Esophagus squamous epithelium (tissue), 5 donors: ENCODE measurements around the gene PATL1. TPM values are rescaled to one million over a fixed set of nuclear protein-coding genes. Genes with fewer than 3 reads are reported as not detected.

Experiments
- DNase-seq: peaks from one replicate; lab custom pipeline; 2025; lab: John Stamatoyannopoulos, UW
- H3K27ac ChIP-seq, 4 donors: fragments of 200-600 bp; sonication (generic); one replicate each; pipeline ENCODE4 v1.5.1; 2016 to 2019; ENCODE audit warnings: mild to moderate bottlenecking in 1 of 4
- H3K27me3 ChIP-seq, 4 donors: fragments of 200-600 bp; sonication (generic); 1 replicate in 3 of 4; 2 replicates in 1 of 4; pipeline versions ENCODE4 v1.5.1 to v1.6.0; 2017 to 2021; ENCODE audit warnings: antibody characterized with exemption in 1 of 4
- H3K36me3 ChIP-seq, 3 donors: fragments of 200-600 bp; sonication (generic); one replicate each; pipeline ENCODE4 v1.5.1; 2016 to 2019
- H3K4me1 ChIP-seq, 3 donors: fragments of 200-600 bp; sonication (generic); one replicate each; pipeline ENCODE4 v1.5.1; 2017 to 2019
- H3K4me3 ChIP-seq, 4 donors: fragments of 200-600 bp; sonication (generic); 1 replicate in 3 of 4; 2 replicates in 1 of 4; pipeline ENCODE4 v1.5.1; 2016 to 2019; ENCODE audit warnings: mild to moderate bottlenecking in 2 of 4, moderate library complexity in 1 of 4
- H3K9me3 ChIP-seq, 3 donors: fragments of 200-600 bp; sonication (generic); one replicate each; pipeline ENCODE4 v1.5.1; 2016 to 2019
- POLR2A ChIP-seq, 4 donors: fragments of 450-650 bp; IDR thresholded peaks; one replicate each; pipeline ENCODE4 v1.6.1; 2017; ENCODE audit warnings: antibody characterized with exemption in 4 of 4, mild to moderate bottlenecking in 4 of 4, moderate library complexity in 3 of 4
- WGBS, 2 donors: methylation state at CpG; one replicate each; pipeline ENCODE4 v1.1.5; 2018; 5-methylcytosine and 5-hydroxymethylcytosine counted together
- intact Hi-C: fragments of 100-400 bp; cut with DNase I; formaldehyde crosslinking; loops from one replicate; pipeline ENCODE4 v1.15.0; 2022
- total RNA-seq, 4 donors: library from RNA; depleted of rRNA; stranded (reverse); fragments of >200 nt; gene quantifications; one replicate each; pipeline ENCODE4 v1.1.0, GENCODE V29; 2016
- TF ChIP-seq, protein P1 (sequence below), 6 experiments: fragments of 450-650 bp in 4 of 6; fragments of 200-600 bp in 2 of 6; sonication (generic) in 2 of 6; IDR thresholded peaks; one replicate each; pipeline ENCODE4 v1.5.1; 2016 to 2019; ENCODE audit warnings: antibody characterized with exemption in 6 of 6, mild to moderate bottlenecking in 4 of 6, moderate library complexity in 4 of 6
- donor health status: DM: yes; HTN: yes; CAD: no.

The PATL1 gene
- total RNA-seq, 4 donors from 2014 or later: 11.2 to 17.9 (median 15.3) TPM

DNA sequence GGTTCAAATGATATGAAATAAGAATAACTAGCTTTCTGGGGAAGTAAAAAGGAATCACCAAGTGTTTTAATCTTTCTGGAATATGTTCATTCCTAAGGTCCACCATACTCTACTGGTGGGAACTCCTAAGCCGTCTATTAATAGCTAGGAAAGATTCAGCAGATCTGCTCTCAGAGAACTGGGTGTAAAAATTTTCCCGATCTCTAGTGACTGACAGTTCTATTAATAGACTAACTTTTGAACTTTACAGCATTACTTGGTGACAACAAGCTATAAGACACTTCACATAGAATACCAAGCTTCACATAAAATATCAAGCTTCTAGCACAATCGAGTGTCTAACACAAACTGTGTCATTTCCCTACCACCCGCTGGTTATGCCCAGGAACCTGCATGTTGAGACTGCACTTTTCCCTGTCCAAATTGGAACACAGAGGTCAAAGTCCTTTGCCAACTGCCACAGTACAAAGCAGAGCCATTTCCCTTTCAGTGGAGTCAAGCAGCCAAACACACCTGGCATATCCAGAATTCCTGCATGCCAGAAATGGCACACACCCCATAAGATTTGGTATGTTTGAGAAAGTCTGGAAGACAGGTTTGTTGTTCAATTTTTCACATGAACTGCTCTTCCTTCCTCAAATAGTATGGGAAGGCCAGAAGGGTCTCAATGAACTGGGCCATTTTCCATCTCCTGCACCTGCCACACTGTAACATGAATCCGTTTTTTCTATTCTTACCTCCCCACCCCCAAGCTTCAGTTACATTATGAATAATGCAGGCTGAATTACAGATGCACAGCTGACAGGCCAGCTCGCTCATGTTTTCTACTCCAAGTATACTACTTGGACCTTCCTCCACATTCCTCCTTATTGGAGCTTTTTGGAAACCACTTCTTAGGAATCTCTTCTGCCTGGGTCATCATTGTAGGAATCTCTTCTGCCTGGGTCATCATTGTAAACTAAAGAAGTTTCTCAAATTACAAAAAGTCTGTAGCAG lies 57.0 kb downstream of the PATL1 start:
- Histone ChIP-seq H3K36me3 (peaks cover 7 to 39% (median 30%) of the 10 kb centered on the region in 3 donors), H3K27ac (peak overlapping the region; percentile 12 to 65 (median 34)), H3K4me1 (peaks cover 25 to 52% (median 36%) of the 10 kb centered on the region in 3 donors), H3K27me3 (no peaks in the 10 kb centered on the region), H3K9me3 (no peaks in the 10 kb centered on the region), H3K4me3 (no peak overlapping the region)
- no peak for DNase-seq
- TF ChIP-seq, protein P1, sequence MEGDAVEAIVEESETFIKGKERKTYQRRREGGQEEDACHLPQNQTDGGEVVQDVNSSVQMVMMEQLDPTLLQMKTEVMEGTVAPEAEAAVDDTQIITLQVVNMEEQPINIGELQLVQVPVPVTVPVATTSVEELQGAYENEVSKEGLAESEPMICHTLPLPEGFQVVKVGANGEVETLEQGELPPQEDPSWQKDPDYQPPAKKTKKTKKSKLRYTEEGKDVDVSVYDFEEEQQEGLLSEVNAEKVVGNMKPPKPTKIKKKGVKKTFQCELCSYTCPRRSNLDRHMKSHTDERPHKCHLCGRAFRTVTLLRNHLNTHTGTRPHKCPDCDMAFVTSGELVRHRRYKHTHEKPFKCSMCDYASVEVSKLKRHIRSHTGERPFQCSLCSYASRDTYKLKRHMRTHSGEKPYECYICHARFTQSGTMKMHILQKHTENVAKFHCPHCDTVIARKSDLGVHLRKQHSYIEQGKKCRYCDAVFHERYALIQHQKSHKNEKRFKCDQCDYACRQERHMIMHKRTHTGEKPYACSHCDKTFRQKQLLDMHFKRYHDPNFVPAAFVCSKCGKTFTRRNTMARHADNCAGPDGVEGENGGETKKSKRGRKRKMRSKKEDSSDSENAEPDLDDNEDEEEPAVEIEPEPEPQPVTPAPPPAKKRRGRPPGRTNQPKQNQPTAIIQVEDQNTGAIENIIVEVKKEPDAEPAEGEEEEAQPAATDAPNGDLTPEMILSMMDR (IDR thresholded peaks at IDR 0.05): no peak
- TF ChIP-seq POLR2A (IDR thresholded peaks at IDR 0.05): no peak
- intact Hi-C loops: loop anchor here (5.0 kb wide), 1 partner anchor 55 kb away; the partner anchor contains the start of gene PATL1
- WGBS, 2 donors: 35 to 43% methylated on average over 6 of the region's 6 CpGs

DNA sequence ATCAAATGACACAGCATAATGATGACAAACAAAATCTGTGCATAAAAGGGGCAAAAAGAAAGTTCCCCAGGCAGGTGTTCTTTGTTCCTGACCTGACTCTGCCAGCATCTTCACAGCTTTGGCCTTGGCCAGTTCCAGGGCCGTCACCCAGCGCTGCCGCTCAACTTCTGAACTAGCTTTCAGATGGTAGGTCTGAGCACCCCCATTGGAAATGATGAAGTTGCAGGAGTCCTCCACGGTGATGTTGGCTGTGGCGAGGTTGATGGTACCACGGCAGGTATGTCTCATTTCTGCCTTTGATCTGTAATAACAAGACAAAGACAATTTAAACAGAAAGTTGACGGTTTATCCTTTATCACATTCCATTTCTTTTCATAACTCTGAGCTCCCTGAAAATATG lies 58.5 kb downstream of the PATL1 start:
- H3K36me3 ChIP-seq: peaks cover 8 to 55% (median 44%) of the 10 kb centered on the region in 3 donors
- no peaks in the 10 kb centered on the region for H3K27me3 ChIP-seq
- no peak for TF ChIP-seq POLR2A (IDR thresholded peaks at IDR 0.05)
- TF ChIP-seq, protein P1 (IDR thresholded peaks at IDR 0.05): no peak
- DNase-seq: no peak
- 86 to 90% methylated on average over 7 of the region's 7 CpGs for WGBS, 2 donors
- H3K4me3 ChIP-seq: no peak overlapping the region
- intact Hi-C loops: loop anchor here (5.0 kb wide), 1 partner anchor 57 kb away; the partner anchor contains the start of gene PATL1
- peaks cover 25 to 46% (median 36%) of the 10 kb centered on the region in 3 donors for H3K4me1 ChIP-seq
- H3K9me3 ChIP-seq: no peaks in the 10 kb centered on the region
- no peak overlapping the region for H3K27ac ChIP-seq

- 94 to 95% methylated on average over 6 of the region's 6 CpGs for WGBS, 2 donors
- no peak overlapping the region for H3K4me3 ChIP-seq
- H3K36me3 ChIP-seq: peaks cover 11 to 79% (median 54%) of the 10 kb centered on the region in 3 donors
- H3K9me3 ChIP-seq: no peaks in the 10 kb centered on the region
- no peaks in the 10 kb centered on the region for H3K27me3 ChIP-seq
- H3K27ac ChIP-seq: no peak overlapping the region
- no peak for DNase-seq
- intact Hi-C loops: no loop called here
- TF ChIP-seq POLR2A (IDR thresholded peaks at IDR 0.05): no peak
- TF ChIP-seq, protein P1 (IDR thresholded peaks at IDR 0.05): no peak
- peaks cover 11 to 25% (median 18%) of the 10 kb centered on the region in 3 donors for H3K4me1 ChIP-seq
Observed at GRCh38 chr11:59607703-59608454, 61.0 kb downstream of the PATL1 start.

GRCh38 chr11:59602432-59602831 lies 66.4 kb downstream of the PATL1 start:
- DNase-seq: no peak
- Histone ChIP-seq H3K27me3 (no peaks in the 10 kb centered on the region), H3K9me3 (no peaks in the 10 kb centered on the region), H3K4me1 (no peaks in the 10 kb centered on the region), H3K27ac (no peak overlapping the region), H3K4me3 (no peak overlapping the region), H3K36me3 (peaks cover 17 to 100% (median 48%) of the 10 kb centered on the region in 3 donors)
- TF ChIP-seq, protein P1 (IDR thresholded peaks at IDR 0.05): no peak
- no peak for TF ChIP-seq POLR2A (IDR thresholded peaks at IDR 0.05)
- WGBS, 2 donors: 96 to 97% methylated on average over 6 of the region's 6 CpGs
- intact Hi-C loops: no loop called here
